ENCODE results near the gene UQCC5. TPM values are rescaled to one million over a fixed set of nuclear protein-coding genes. Genes with fewer than 3 reads are reported as not detected.

The UQCC5 gene
- total RNA-seq, 4 donors from 2014 or later, result 1.3 to 60.6 (median 7.0) TPM

- 96% methylated on average over 18 of the region's 25 CpGs for WGBS
- H3K27ac ChIP-seq (replicated peaks in 1 of 4), result peak overlapping the region in 1 of 4 donors; percentile 79
- TF ChIP-seq POLR2AphosphoS5 (IDR thresholded peaks at IDR 0.05) (no peak), CTCF (IDR thresholded peaks at IDR 0.05) (no peak), EP300 (IDR thresholded peaks at IDR 0.05) (no peak), POLR2A (IDR thresholded peaks at IDR 0.05; ENCODE audit: low read depth) (no peak)
- H3K4me1 ChIP-seq, result peaks cover 68 to 85% (median 78%) of the 10 kb centered on the region in 4 donors
- no peak for DNase-seq (ENCODE audit: extremely low spot score)
- no peaks in the 10 kb centered on the region for H3K9me3 ChIP-seq
- intact Hi-C loops (cut with DNase I), result no loop called here
- H3K27me3 ChIP-seq, result no peaks in the 10 kb centered on the region
- peaks cover 15 to 42% (median 41%) of the 10 kb centered on the region in 4 donors for H3K36me3 ChIP-seq
- H3K4me3 ChIP-seq, result no peak overlapping the region
Observed at GRCh38 chr3:52528586-52529375, 7.6 kb upstream of the UQCC5 start.

DNA sequence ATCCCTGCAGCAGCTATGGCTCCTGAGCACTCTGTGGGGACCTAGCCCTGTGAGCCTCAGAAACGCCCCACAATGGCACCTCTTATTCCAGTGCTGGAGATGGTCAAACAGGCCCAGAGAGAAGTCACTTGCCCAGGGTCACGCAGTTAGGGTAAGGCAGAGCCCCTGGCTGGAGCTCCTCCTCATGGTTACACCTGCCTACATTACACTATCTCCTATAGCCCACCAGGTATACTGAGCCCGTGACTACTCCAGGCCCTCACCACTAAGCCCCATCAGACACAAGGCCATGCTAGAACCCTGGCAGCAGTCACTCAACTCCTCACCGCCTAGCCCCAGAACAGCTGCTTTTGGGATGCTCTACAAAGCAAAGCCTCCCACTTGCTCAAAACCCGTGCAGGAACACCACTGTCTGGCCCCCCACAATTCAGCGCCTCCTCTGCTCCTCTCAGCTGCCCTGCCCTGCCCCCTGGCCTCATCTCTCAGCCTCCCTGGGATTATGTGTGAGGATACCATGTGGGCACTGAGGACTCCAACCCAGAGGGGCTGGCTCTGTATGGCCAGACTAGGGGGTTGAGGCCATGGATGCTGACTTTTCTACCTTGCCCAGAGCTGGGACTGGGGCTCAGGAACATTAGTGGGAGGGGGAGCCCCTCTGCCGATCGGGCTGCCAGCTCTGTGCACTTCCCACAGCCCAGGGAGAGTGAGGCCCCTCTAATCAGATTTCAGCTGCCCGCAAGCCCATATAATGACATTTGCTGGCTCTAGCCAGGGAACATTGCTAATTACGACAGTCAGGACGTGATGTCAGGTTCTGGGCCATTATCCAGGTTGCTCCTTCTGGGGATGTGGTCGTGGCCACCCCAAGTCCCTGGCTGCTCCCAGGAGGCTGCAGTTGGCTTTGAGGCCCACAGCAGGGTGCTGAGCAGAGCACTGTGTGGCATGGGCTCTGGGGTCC is 6.8 kb upstream of the UQCC5 start:
- TF ChIP-seq POLR2AphosphoS5 (IDR thresholded peaks at IDR 0.05), result peak; percentile 56 to 71
- TF ChIP-seq CTCF (IDR thresholded peaks at IDR 0.05), result no peak
- Histone ChIP-seq H3K9me3 (no peaks in the 10 kb centered on the region), H3K4me1 (peaks cover 72 to 91% (median 81%) of the 10 kb centered on the region in 4 donors), H3K27me3 (no peaks in the 10 kb centered on the region), H3K4me3 (no peak overlapping the region), H3K27ac (replicated peaks in 1 of 4) (peak overlapping the region; percentile 66 to 80 (median 75)), H3K36me3 (peaks cover 15 to 33% (median 32%) of the 10 kb centered on the region in 4 donors)
- intact Hi-C loops (cut with DNase I), result loop anchor here (5.0 kb wide), 2 partner anchors 42 to 57 kb away; no protein-coding TSS in a partner anchor
- DNase-seq (ENCODE audit: extremely low spot score), result no peak
- 81% methylated on average over 7 of the region's 12 CpGs for WGBS

DNA sequence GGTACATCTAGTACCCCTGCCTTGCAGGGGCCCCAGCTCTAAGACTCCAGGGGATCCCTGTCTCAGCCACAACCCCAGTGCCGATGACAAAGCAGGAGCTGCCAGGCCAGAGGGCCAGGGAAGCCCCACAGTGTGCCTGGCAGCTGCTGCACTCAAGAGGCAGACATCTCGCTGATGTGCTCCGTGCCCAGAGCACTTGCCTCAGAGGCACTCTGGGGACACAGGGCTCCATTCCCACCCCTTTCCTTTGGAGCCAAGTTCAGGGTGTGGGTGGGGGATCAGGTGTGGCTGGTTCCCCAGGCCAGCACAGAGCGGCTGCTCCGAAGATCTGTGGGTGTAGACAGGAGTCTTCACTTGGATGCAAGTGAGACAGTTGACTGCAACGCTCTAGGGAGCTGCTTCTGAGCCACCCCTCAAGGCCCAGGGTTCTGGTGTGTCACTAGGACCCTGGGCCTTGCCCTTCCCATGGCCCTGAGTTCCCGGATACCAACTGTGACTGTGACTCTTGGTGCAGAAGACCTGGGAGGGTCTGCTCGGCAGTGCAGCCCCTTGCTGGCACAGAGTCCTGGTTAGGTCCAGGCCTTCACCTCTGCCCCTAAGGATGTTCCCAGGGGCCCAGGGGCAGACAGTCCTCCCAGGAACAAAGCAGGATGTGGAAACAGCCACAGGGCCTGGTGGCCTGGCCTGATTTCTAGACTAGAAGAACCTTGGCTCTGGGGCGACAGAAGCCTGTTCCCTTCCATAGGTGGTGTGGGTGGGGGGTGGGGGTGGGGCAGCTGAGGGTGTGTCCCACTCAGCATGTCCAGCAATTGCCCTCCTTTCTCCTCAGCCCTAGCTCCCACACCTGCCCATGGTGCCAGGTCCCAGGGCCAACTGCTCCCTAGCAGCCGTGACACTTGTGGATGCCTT is 5.2 kb upstream of the UQCC5 start:
- no peak for DNase-seq (ENCODE audit: extremely low spot score)
- WGBS, result 66% methylated on average over 6 of the region's 10 CpGs
- intact Hi-C loops (cut with DNase I), result loop anchor here (5.0 kb wide), 2 partner anchors 44 to 59 kb away; no protein-coding TSS in a partner anchor
- H3K27me3 ChIP-seq, result no peaks in the 10 kb centered on the region
- peaks cover 72 to 91% (median 79%) of the 10 kb centered on the region in 4 donors for H3K4me1 ChIP-seq
- no peak overlapping the region for H3K4me3 ChIP-seq
- TF ChIP-seq POLR2A (IDR thresholded peaks at IDR 0.05; ENCODE audit: low read depth) (no peak), EP300 (IDR thresholded peaks at IDR 0.05) (no peak), POLR2AphosphoS5 (IDR thresholded peaks at IDR 0.05) (peak in 1 of 2 donors; percentile 6), CTCF (IDR thresholded peaks at IDR 0.05) (no peak)
- H3K36me3 ChIP-seq, result peaks cover 15 to 29% (median 28%) of the 10 kb centered on the region in 4 donors
- H3K27ac ChIP-seq (replicated peaks in 1 of 4), result peak overlapping the region; percentile 66 to 80 (median 75)
- H3K9me3 ChIP-seq, result no peaks in the 10 kb centered on the region

DNA sequence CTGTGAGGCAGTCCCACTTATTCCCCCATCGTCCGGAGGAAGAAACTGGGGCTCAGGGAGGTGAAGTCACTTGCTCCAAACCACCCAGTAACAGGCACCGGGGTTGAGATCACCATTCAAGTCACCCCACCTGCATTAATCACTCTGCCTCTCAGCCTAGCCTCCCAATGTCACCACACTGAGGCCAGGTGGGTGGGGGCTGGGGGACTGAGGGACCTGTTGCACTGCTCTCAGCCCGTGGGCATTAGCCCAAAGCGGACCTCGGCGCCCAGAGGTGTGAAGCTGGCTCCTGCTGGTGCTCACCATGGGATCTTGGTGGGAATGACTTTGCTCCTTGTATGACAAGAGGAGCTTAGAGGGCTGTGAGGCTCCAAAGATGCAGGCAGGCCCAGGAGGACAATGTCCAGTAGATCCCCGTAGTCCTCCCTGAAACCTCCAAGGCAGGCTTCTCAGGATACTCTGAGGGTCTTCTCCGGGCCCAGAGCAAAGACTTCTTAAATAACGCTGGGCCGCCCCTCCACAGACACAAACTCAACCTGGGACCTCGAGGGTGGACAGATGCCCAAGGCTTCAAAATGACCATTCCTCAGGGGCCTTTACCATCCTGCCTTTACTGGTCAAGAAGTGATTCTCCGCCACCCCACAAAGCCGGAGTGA is 4.4 kb upstream of the UQCC5 start:
- 88% methylated on average over 8 of the region's 14 CpGs for WGBS
- Histone ChIP-seq H3K27ac (replicated peaks in 1 of 4) (peak overlapping the region; percentile 40 to 80 (median 75)), H3K4me1 (peaks cover 67 to 88% (median 78%) of the 10 kb centered on the region in 4 donors), H3K36me3 (peaks cover 10 to 22% (median 21%) of the 10 kb centered on the region in 4 donors), H3K9me3 (no peaks in the 10 kb centered on the region), H3K27me3 (no peaks in the 10 kb centered on the region), H3K4me3 (peak overlapping the region; percentile 69 to 88 (median 76))
- no peak for DNase-seq (ENCODE audit: extremely low spot score)
- TF ChIP-seq CTCF (IDR thresholded peaks at IDR 0.05), result no peak
- no peak for TF ChIP-seq EP300 (IDR thresholded peaks at IDR 0.05)
- TF ChIP-seq POLR2A (IDR thresholded peaks at IDR 0.05; ENCODE audit: low read depth), result no peak
- TF ChIP-seq POLR2AphosphoS5 (IDR thresholded peaks at IDR 0.05), result no peak
- intact Hi-C loops (cut with DNase I), result loop anchor here (5.0 kb wide), 2 partner anchors 45 to 60 kb away; no protein-coding TSS in a partner anchor

Data from esophagus muscularis mucosa (tissue), 4 donors.